ENCODE results near the gene XRCC2. TPM values are rescaled to one million over a fixed set of nuclear protein-coding genes. Genes with fewer than 3 reads are reported as not detected.

XRCC2 gene
- total and polyA plus RNA-seq, 2 of the 4 experiments (the other 2 are of a cell fraction), result 2.2 to 3.6 TPM

DNA sequence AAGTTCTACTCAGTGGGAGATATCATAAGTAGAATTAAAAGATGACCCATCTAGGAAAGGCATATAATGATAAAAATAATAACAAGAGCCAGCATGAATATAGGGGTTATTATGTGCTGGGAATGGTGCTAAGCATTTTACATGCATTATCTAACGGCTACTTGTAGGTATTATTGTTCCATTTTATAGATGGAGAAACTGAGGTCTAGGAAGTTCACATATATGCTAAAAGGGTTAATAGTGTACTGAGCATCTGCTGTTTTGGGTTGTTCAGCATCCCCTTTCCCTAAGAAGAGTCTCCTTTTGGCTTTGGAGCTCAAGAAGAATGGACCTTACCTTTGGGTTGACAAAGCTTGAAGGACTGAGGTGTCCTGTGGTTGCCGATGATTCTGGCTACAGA is 68.9 kb downstream of the XRCC2 start:
- Histone ChIP-seq H3K56ac (ENCODE audit: extremely low read depth, insufficient read depth, low read length) (no peak overlapping the region), H2AK9ac (replicated peaks; ENCODE audit: low read depth, low read length, poor library complexity) (no peak overlapping the region), H3K18ac (ENCODE audit: low read depth, low read length) (no peak overlapping the region), H2BK15ac (ENCODE audit: low read depth, low read length) (no peak overlapping the region), H3K9me1 (ENCODE audit: insufficient read depth, low read length) (no peaks in the 10 kb centered on the region), H3K27me3 (ENCODE audit: control insufficient read depth, insufficient read depth, low read length) (no peaks in the 10 kb centered on the region; the same call in 1 of the 2 replicates), H2BK5ac (ENCODE audit: low read depth, low read length, poor library complexity, severe bottlenecking) (no peak overlapping the region), H3K4me2 (ENCODE audit: low read depth, low read length) (no peak overlapping the region), H3K79me1 (ENCODE audit: low read depth in 1 of 2, low read length in 2 of 2) (no peaks in the 10 kb centered on the region), H3K23ac (ENCODE audit: low read depth, low read length) (no peak overlapping the region), H3K14ac (replicated peaks; ENCODE audit: low read depth, low read length) (no peak overlapping the region), H4K5ac (ENCODE audit: low read depth, low read length) (no peak overlapping the region), H4K8ac (ENCODE audit: low read depth in 2 of 2, low read length in 2 of 2) (no peak overlapping the region), H2BK120ac (ENCODE audit: low read depth, low read length) (no peak overlapping the region), H4K20me1 (ENCODE audit: insufficient read depth, low read length) (no peaks in the 10 kb centered on the region), H3K4ac (ENCODE audit: low read depth, low read length) (no peak overlapping the region), H3K4me3 (ENCODE audit: insufficient read depth, low read depth, low read length) (no peak overlapping the region), H3K9ac (ENCODE audit: low read depth, low read length) (no peak overlapping the region), H2AK5ac (ENCODE audit: low read depth, low read length) (no peak overlapping the region), H2BK20ac (ENCODE audit: low read depth, low read length) (no peak overlapping the region), H3K27ac (ENCODE audit: insufficient read depth, low read length) (no peak overlapping the region), H3K36me3 (ENCODE audit: control insufficient read depth, insufficient read depth, low read length) (no peaks in the 10 kb centered on the region), H2AFZ (replicated peaks; ENCODE audit: low read length, poor library complexity) (no peak overlapping the region), H3K4me1 (ENCODE audit: control insufficient read depth, insufficient read depth, low read length) (no peaks in the 10 kb centered on the region), H3K9me3 (ENCODE audit: control insufficient read depth, insufficient read depth, low read length) (no peaks in the 10 kb centered on the region), H4K91ac (ENCODE audit: insufficient read depth, low read depth, low read length) (no peak overlapping the region)
- in situ Hi-C loops (cut with MboI; ENCODE audit: low sequenced_read_pairs) (no loop called here), dilution Hi-C loops (cut with HindIII; ENCODE audit: low sequenced_read_pairs, unreplicated experiment) (no loop called here), intact Hi-C loops (cut with micrococcal nuclease) (no loop called here)
- ATAC-seq (ENCODE audit: low read depth), result no peak
- no TSS peak for BruUV-seq (replicated peaks)
- ChIA-PET POLR2A (ENCODE audit: unreplicated experiment) (no interaction called here), CTCF (no interaction called here)
- DNase-seq, result no peak
- WGBS, 2 experiments (ENCODE audit: extremely low coverage in 2 of 2, insufficient read length in 1 of 2), result 80% methylated on average over 1 of the region's 2 CpGs; no CpG with 5 or more reads in 1 of the 2 experiments
- TF ChIP-seq MXI1 (IDR thresholded peaks at IDR 0.05; ENCODE audit: borderline replicate concordance, low read depth, low read length) (no peak), BHLHE40 (IDR thresholded peaks at IDR 0.05; ENCODE audit: low read depth, low read length) (no peak), MAFK (IDR thresholded peaks at IDR 0.05; ENCODE audit: low read depth, low read length) (no peak), CEBPB (IDR thresholded peaks at IDR 0.05; ENCODE audit: low read depth, low read length) (no peak), MAZ (IDR thresholded peaks at IDR 0.05; ENCODE audit: borderline replicate concordance, low read depth, low read length) (no peak), CHD1 (IDR thresholded peaks at IDR 0.05; ENCODE audit: low read depth, low read length) (no peak), POLR2A (IDR thresholded peaks at IDR 0.05; ENCODE audit: low read depth, low read length) (no peak), FOS (IDR thresholded peaks at IDR 0.05; ENCODE audit: low read depth, low read length) (no peak), RCOR1 (IDR thresholded peaks at IDR 0.05; ENCODE audit: insufficient replicate concordance, low read length) (no peak)
- TF ChIP-seq, protein P1, sequence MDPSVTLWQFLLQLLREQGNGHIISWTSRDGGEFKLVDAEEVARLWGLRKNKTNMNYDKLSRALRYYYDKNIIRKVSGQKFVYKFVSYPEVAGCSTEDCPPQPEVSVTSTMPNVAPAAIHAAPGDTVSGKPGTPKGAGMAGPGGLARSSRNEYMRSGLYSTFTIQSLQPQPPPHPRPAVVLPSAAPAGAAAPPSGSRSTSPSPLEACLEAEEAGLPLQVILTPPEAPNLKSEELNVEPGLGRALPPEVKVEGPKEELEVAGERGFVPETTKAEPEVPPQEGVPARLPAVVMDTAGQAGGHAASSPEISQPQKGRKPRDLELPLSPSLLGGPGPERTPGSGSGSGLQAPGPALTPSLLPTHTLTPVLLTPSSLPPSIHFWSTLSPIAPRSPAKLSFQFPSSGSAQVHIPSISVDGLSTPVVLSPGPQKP (IDR thresholded peaks at IDR 0.05; ENCODE audit: borderline replicate concordance, low read depth, low read length), result no peak
- TF ChIP-seq, protein P2, sequence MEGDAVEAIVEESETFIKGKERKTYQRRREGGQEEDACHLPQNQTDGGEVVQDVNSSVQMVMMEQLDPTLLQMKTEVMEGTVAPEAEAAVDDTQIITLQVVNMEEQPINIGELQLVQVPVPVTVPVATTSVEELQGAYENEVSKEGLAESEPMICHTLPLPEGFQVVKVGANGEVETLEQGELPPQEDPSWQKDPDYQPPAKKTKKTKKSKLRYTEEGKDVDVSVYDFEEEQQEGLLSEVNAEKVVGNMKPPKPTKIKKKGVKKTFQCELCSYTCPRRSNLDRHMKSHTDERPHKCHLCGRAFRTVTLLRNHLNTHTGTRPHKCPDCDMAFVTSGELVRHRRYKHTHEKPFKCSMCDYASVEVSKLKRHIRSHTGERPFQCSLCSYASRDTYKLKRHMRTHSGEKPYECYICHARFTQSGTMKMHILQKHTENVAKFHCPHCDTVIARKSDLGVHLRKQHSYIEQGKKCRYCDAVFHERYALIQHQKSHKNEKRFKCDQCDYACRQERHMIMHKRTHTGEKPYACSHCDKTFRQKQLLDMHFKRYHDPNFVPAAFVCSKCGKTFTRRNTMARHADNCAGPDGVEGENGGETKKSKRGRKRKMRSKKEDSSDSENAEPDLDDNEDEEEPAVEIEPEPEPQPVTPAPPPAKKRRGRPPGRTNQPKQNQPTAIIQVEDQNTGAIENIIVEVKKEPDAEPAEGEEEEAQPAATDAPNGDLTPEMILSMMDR (conservative IDR thresholded peaks at IDR 0.05; ENCODE audit: low read depth, low read length), result no peak
- TF ChIP-seq, protein P3, sequence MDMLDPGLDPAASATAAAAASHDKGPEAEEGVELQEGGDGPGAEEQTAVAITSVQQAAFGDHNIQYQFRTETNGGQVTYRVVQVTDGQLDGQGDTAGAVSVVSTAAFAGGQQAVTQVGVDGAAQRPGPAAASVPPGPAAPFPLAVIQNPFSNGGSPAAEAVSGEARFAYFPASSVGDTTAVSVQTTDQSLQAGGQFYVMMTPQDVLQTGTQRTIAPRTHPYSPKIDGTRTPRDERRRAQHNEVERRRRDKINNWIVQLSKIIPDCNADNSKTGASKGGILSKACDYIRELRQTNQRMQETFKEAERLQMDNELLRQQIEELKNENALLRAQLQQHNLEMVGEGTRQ (IDR thresholded peaks at IDR 0.05; ENCODE audit: low read depth, low read length), result no peak

Measured in IMR-90 (cell line).